Body of pancreas (tissue), 4 donors: ENCODE data around the gene BCAM.

ENCODE experiments used
- CTCF ChIP-seq, 7 experiments: fragments of 450-650 bp in 4 of 7; fragments of 200-600 bp in 3 of 7; sonication (generic) in 3 of 7; IDR thresholded peaks; one replicate each; pipeline ENCODE4 v1.5.1; 2016 to 2019; ENCODE audit warnings: antibody characterized with exemption in 7 of 7
- POLR2A ChIP-seq, 3 donors: fragments of 450-650 bp; IDR thresholded peaks; one replicate each; pipeline ENCODE4 v1.6.1; 2016; ENCODE audit warnings: antibody characterized with exemption in 3 of 3, mild to moderate bottlenecking in 2 of 3

DNA sequence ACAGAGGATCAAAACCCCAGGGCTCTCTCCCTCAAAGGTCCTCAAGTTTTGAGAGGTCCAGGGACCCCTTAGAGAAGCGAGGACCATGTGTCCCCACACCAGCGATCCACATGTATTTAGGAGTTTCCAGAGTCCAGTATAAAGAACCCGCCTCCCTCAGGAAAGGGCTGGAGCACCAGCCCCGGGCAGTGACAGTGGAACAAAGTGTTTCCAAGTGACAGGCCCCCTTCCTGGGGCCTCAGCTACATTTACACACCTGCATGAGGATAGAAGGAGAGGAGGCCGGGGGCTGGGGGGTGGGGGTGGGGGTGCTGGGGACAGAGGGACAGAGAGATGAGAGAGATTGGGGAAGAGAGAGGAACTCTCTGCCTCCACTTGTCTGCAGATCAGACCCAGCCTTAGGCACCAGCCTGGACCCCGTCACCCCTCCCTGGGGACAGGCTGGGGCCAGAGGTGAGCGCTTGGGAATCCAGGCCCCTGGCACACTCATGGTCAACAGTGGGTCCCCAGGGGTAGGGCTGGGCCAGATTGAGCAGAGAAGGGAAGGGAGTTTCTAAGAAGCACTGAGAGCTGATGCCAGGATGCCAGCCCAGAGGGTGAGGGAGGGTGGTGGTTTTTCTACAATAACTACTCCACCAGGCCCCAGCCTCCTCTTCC, 802 bp downstream of the BCAM start:
- no peak for TF ChIP-seq CTCF (IDR thresholded peaks at IDR 0.05)
- TF ChIP-seq POLR2A (IDR thresholded peaks at IDR 0.05): no peak
